ENCODE results near the gene CTPS1. TPM values are rescaled to one million over a fixed set of nuclear protein-coding genes. Genes with fewer than 3 reads are reported as not detected.

Gene CTPS1
- total RNA-seq, 1 donor from 2014 or later = 91.4 TPM

DNA sequence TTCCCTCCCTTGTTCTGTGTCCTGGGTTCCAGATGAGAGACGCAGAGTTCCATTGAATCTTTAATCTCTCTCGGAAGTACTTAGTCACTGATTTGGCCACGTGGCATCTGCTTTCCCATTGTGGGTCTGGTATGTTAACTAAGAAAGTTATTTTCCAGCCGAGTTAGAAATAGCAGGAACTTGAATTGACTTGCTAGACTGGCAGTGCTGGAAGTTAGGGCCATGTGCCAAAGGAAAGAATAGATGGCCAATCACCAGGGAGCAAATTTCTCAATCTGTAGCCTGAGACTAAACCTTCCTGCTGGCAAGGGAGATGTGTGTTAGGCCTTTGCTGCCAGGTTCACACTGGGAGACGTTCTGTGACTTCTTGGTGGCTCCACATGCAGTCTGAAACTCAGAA, 66.2 kb downstream of the CTPS1 start:
- H3K27me3 Mint-ChIP-seq (ENCODE audit: low read depth, unreplicated experiment) = no peaks in the 10 kb centered on the region
- H3K27ac ChIP-seq (ENCODE audit: low read depth, low read length) = no peak overlapping the region
- FAIRE-seq = no peak

GRCh38 chr1:41046347-41046775, 66.9 kb downstream of the CTPS1 start:
- no peak overlapping the region for H2AFZ ChIP-seq (ENCODE audit: low read depth, low read length)
- H3K4me3 Mint-ChIP-seq (ENCODE audit: unreplicated experiment) = no peak overlapping the region
- H3K36me3 ChIP-seq (ENCODE audit: insufficient read depth, low read length) = peaks cover 8% of the 10 kb centered on the region
- peaks cover 22% of the 10 kb centered on the region for H3K36me3 Mint-ChIP-seq (ENCODE audit: low read depth, unreplicated experiment)
- no peaks in the 10 kb centered on the region for H3K9me3 Mint-ChIP-seq (ENCODE audit: unreplicated experiment)
- no peak overlapping the region for H3K4me2 ChIP-seq (ENCODE audit: low read length)
- no peaks in the 10 kb centered on the region for H3K79me2 ChIP-seq (ENCODE audit: insufficient read depth, low read length)
- DNase-seq (ENCODE audit: low read depth) (no peak), FAIRE-seq (no peak)
- H3K27me3 ChIP-seq (ENCODE audit: insufficient read depth, low read length) = no peaks in the 10 kb centered on the region
- H3K27ac Mint-ChIP-seq (ENCODE audit: unreplicated experiment) = no peak overlapping the region
- H4K20me1 ChIP-seq (ENCODE audit: insufficient read depth, low read length) = no peaks in the 10 kb centered on the region
- H3K4me1 Mint-ChIP-seq (ENCODE audit: low read depth, unreplicated experiment) = peaks cover 12% of the 10 kb centered on the region
- TF ChIP-seq, protein P1, sequence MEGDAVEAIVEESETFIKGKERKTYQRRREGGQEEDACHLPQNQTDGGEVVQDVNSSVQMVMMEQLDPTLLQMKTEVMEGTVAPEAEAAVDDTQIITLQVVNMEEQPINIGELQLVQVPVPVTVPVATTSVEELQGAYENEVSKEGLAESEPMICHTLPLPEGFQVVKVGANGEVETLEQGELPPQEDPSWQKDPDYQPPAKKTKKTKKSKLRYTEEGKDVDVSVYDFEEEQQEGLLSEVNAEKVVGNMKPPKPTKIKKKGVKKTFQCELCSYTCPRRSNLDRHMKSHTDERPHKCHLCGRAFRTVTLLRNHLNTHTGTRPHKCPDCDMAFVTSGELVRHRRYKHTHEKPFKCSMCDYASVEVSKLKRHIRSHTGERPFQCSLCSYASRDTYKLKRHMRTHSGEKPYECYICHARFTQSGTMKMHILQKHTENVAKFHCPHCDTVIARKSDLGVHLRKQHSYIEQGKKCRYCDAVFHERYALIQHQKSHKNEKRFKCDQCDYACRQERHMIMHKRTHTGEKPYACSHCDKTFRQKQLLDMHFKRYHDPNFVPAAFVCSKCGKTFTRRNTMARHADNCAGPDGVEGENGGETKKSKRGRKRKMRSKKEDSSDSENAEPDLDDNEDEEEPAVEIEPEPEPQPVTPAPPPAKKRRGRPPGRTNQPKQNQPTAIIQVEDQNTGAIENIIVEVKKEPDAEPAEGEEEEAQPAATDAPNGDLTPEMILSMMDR (IDR thresholded peaks at IDR 0.05; ENCODE audit: insufficient read depth, low read depth, low read length) = no peak
- no peak for TF ChIP-seq EZH2 (IDR thresholded peaks at IDR 0.05; ENCODE audit: insufficient read depth, low read length)
- no peaks in the 10 kb centered on the region for H3K9me3 ChIP-seq (ENCODE audit: insufficient read depth, low read depth, low read length)
- no peak overlapping the region for H3K9ac ChIP-seq (ENCODE audit: low read length)
- no peaks in the 10 kb centered on the region for H3K27me3 Mint-ChIP-seq (ENCODE audit: low read depth, unreplicated experiment)
- H3K4me3 ChIP-seq (ENCODE audit: insufficient read depth, low read depth, low read length) = no peak overlapping the region
- peaks cover 6% of the 10 kb centered on the region for H3K4me1 ChIP-seq (ENCODE audit: insufficient read depth, low read length)
- H3K27ac ChIP-seq (ENCODE audit: low read depth, low read length) = no peak overlapping the region

More for the DNA sequence above, 66.2 kb downstream of the CTPS1 start:
- Mint-ChIP-seq H3K9me3 (ENCODE audit: unreplicated experiment) (no peaks in the 10 kb centered on the region), H3K36me3 (ENCODE audit: low read depth, unreplicated experiment) (peaks cover 22% of the 10 kb centered on the region), H3K4me1 (ENCODE audit: low read depth, unreplicated experiment) (peaks cover 12% of the 10 kb centered on the region), H3K4me3 (ENCODE audit: unreplicated experiment) (no peak overlapping the region), H3K27ac (ENCODE audit: unreplicated experiment) (no peak overlapping the region)
- no peak overlapping the region for H3K4me2 ChIP-seq (ENCODE audit: low read length)
- H4K20me1 ChIP-seq (ENCODE audit: insufficient read depth, low read length) = no peaks in the 10 kb centered on the region
- no peaks in the 10 kb centered on the region for H3K9me3 ChIP-seq (ENCODE audit: insufficient read depth, low read depth, low read length)
- no peaks in the 10 kb centered on the region for H3K79me2 ChIP-seq (ENCODE audit: insufficient read depth, low read length)
- DNase-seq (ENCODE audit: low read depth) = peak; percentile 78
- no peak overlapping the region for H3K9ac ChIP-seq (ENCODE audit: low read length)
- peaks cover 8% of the 10 kb centered on the region for H3K36me3 ChIP-seq (ENCODE audit: insufficient read depth, low read length)
- no peak overlapping the region for H3K4me3 ChIP-seq (ENCODE audit: insufficient read depth, low read depth, low read length)
- no peaks in the 10 kb centered on the region for H3K27me3 ChIP-seq (ENCODE audit: insufficient read depth, low read length)
- peaks cover 6% of the 10 kb centered on the region for H3K4me1 ChIP-seq (ENCODE audit: insufficient read depth, low read length)
- peak overlapping the region; percentile 29 for H2AFZ ChIP-seq (ENCODE audit: low read depth, low read length)
- no peak for TF ChIP-seq EZH2 (IDR thresholded peaks at IDR 0.05; ENCODE audit: insufficient read depth, low read length)
- TF ChIP-seq, protein P1 (IDR thresholded peaks at IDR 0.05; ENCODE audit: insufficient read depth, low read depth, low read length) = no peak

- Histone ChIP-seq H3K4me1 (ENCODE audit: insufficient read depth, low read length) (peaks cover 6% of the 10 kb centered on the region), H3K4me3 (ENCODE audit: insufficient read depth, low read depth, low read length) (no peak overlapping the region), H3K4me2 (ENCODE audit: low read length) (no peak overlapping the region), H3K9ac (ENCODE audit: low read length) (no peak overlapping the region), H4K20me1 (ENCODE audit: insufficient read depth, low read length) (no peaks in the 10 kb centered on the region), H3K36me3 (ENCODE audit: insufficient read depth, low read length) (peaks cover 8% of the 10 kb centered on the region), H2AFZ (ENCODE audit: low read depth, low read length) (no peak overlapping the region), H3K27me3 (ENCODE audit: insufficient read depth, low read length) (no peaks in the 10 kb centered on the region), H3K79me2 (ENCODE audit: insufficient read depth, low read length) (no peaks in the 10 kb centered on the region), H3K27ac (ENCODE audit: low read depth, low read length) (no peak overlapping the region), H3K9me3 (ENCODE audit: insufficient read depth, low read depth, low read length) (no peaks in the 10 kb centered on the region)
- H3K4me3 Mint-ChIP-seq (ENCODE audit: unreplicated experiment) = no peak overlapping the region
- TF ChIP-seq, protein P1 (IDR thresholded peaks at IDR 0.05; ENCODE audit: insufficient read depth, low read depth, low read length) = no peak
- TF ChIP-seq EZH2 (IDR thresholded peaks at IDR 0.05; ENCODE audit: insufficient read depth, low read length) = no peak
- no peaks in the 10 kb centered on the region for H3K9me3 Mint-ChIP-seq (ENCODE audit: unreplicated experiment)
- no peak for FAIRE-seq
- H3K27me3 Mint-ChIP-seq (ENCODE audit: low read depth, unreplicated experiment) = no peaks in the 10 kb centered on the region
- peaks cover 26% of the 10 kb centered on the region for H3K36me3 Mint-ChIP-seq (ENCODE audit: low read depth, unreplicated experiment)
- DNase-seq (ENCODE audit: low read depth) = no peak
- peaks cover 7% of the 10 kb centered on the region for H3K4me1 Mint-ChIP-seq (ENCODE audit: low read depth, unreplicated experiment)
- no peak overlapping the region for H3K27ac Mint-ChIP-seq (ENCODE audit: unreplicated experiment)
These were observed 69.0 kb downstream of the CTPS1 start for GRCh38 chr1:41048540-41048939.
